Right lobe of liver (tissue), 6 donors: ENCODE results near the gene RAB30. TPM values are rescaled to one million over a fixed set of nuclear protein-coding genes. Genes with fewer than 3 reads are reported as not detected.
A peak's percentile ranks its signal among the peaks of the same experiment; 100 is the strongest.

Experiments used
- ATAC-seq, 4 donors: fragments of 200-7000 bp; cut with Tn5 transposase; one replicate each; pipeline ENCODE4 v1.9.1; 2020; ENCODE audit warnings: mild to moderate bottlenecking in 4 of 4, moderate library complexity in 4 of 4
- DNase-seq, 3 donors: peaks; one replicate each; pipeline ENCODE4 v3.0.0-alpha.2; 2020
- H3K27ac ChIP-seq, 3 donors: fragments of 200-600 bp; one replicate each; pipeline ENCODE4 v1.8.0; 2022
- H3K27me3 ChIP-seq, 2 donors: fragments of 200-600 bp; one replicate each; pipeline ENCODE4 v1.8.0; 2022
- H3K36me3 ChIP-seq, 4 donors: fragments of 200-600 bp; sonication (generic) in 1 of 4; one replicate each; pipeline versions ENCODE4 v1.5.1 to v1.8.0; 2017 to 2022; ENCODE audit warnings: control low read depth in 1 of 4
- H3K4me1 ChIP-seq, 4 donors: fragments of 200-600 bp; sonication (generic) in 1 of 4; one replicate each; pipeline versions ENCODE4 v1.5.1 to v1.8.0; 2017 to 2022; ENCODE audit warnings: control low read depth in 1 of 4
- H3K4me3 ChIP-seq, 3 donors: fragments of 200-600 bp; one replicate each; pipeline ENCODE4 v1.8.0; 2022
- H3K9me3 ChIP-seq, 4 donors: fragments of 200-600 bp; sonication (generic) in 1 of 4; one replicate each; pipeline versions ENCODE4 v1.5.1 to v1.8.0; 2017 to 2022; ENCODE audit warnings: control low read depth in 1 of 4
- POLR2A ChIP-seq: fragments of 450-650 bp; IDR thresholded peaks from one replicate; pipeline ENCODE4 v1.6.1; 2017; ENCODE audit warnings: antibody characterized with exemption, mild to moderate bottlenecking
- WGBS: methylation state at CpG from one replicate; pipeline ENCODE4 v1.1.6; 2018; ENCODE audit warnings: low coverage, low lambda C conversion rate; ENCODE audit not compliant: insufficient coverage; ENCODE audit errors: missing lambda C conversion rate; 5-methylcytosine and 5-hydroxymethylcytosine counted together
- intact Hi-C, 2 donors: fragments of 100-400 bp; cut with DNase I; formaldehyde crosslinking; loops; one replicate each; pipeline versions ENCODE4 v1.11.2 to v1.14.1; 2022
- total RNA-seq, 6 experiments: library from RNA; depleted of rRNA in 2 of 6; stranded (reverse); fragments of >200 nt in 2 of 6; fragmentation: NEBNext Ultra II Directional in 3 of 6; extraction: Animal tissue kit (Norgen Biotek cat#: 25700) in 3 of 6; gene quantifications; one replicate each; pipeline versions ENCODE4 v1.1.0 to v1.2.4, GENCODE V29; 2016 to 2023
- TF ChIP-seq, protein P1 (sequence below), 4 donors: fragments of 200-600 bp in 3 of 4; fragments of 450-650 bp in 1 of 4; IDR thresholded peaks; one replicate each; pipeline versions ENCODE4 v1.5.1 to v1.8.0; 2016 to 2022; ENCODE audit warnings: antibody characterized with exemption in 4 of 4, mild to moderate bottlenecking in 2 of 4
- donor health status: DM: no; HTN: yes; CAD: no.
- donor health status: DM: no; HTN: no; CAD: no.
- donor health status: DM: no; HTN: no; CAD: no.
- donor health status: DM: no; HTN: yes; CAD: no.
- donor health status: DM: no; HTN: yes; CAD: no.

RAB30 gene
- total RNA-seq, 6 experiments from 2014 or later = 4.1 to 9.6 (median 6.7) TPM

DNA sequence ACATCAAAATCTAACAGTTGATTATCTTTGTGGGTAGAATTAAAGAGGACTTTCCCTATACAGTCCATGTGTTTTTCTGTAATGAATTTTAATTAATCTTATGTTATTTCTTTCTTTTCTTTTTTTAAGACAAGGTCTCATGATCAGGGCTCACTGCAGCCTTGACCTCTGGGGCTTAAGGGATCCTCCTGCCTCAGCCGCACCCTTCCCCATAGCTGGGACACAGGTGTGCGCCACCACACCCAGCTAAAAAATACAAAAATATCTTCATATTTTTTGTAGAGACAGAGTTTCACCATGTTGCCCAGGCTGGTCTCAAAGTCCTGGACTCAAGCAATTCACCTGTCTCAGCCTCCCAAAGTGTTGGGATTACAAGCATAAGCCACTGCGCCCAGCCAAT, 7.7 kb downstream of the RAB30 start:
- TF ChIP-seq POLR2A = no peak
- TF ChIP-seq, protein P1, sequence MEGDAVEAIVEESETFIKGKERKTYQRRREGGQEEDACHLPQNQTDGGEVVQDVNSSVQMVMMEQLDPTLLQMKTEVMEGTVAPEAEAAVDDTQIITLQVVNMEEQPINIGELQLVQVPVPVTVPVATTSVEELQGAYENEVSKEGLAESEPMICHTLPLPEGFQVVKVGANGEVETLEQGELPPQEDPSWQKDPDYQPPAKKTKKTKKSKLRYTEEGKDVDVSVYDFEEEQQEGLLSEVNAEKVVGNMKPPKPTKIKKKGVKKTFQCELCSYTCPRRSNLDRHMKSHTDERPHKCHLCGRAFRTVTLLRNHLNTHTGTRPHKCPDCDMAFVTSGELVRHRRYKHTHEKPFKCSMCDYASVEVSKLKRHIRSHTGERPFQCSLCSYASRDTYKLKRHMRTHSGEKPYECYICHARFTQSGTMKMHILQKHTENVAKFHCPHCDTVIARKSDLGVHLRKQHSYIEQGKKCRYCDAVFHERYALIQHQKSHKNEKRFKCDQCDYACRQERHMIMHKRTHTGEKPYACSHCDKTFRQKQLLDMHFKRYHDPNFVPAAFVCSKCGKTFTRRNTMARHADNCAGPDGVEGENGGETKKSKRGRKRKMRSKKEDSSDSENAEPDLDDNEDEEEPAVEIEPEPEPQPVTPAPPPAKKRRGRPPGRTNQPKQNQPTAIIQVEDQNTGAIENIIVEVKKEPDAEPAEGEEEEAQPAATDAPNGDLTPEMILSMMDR (IDR thresholded peaks at IDR 0.05) = no peak
- Histone ChIP-seq H3K27ac (no peak overlapping the region), H3K4me3 (no peak overlapping the region), H3K4me1 (peaks cover 0 to 15% (median 0%) of the 10 kb centered on the region in 4 donors), H3K36me3 (no peaks in the 10 kb centered on the region), H3K27me3 (no peaks in the 10 kb centered on the region), H3K9me3 (no peaks in the 10 kb centered on the region)
- no peak for DNase-seq
- ATAC-seq = no peak
- WGBS = 97% methylated on average over 3 of the region's 3 CpGs
- intact Hi-C loops = no loop called here

DNA sequence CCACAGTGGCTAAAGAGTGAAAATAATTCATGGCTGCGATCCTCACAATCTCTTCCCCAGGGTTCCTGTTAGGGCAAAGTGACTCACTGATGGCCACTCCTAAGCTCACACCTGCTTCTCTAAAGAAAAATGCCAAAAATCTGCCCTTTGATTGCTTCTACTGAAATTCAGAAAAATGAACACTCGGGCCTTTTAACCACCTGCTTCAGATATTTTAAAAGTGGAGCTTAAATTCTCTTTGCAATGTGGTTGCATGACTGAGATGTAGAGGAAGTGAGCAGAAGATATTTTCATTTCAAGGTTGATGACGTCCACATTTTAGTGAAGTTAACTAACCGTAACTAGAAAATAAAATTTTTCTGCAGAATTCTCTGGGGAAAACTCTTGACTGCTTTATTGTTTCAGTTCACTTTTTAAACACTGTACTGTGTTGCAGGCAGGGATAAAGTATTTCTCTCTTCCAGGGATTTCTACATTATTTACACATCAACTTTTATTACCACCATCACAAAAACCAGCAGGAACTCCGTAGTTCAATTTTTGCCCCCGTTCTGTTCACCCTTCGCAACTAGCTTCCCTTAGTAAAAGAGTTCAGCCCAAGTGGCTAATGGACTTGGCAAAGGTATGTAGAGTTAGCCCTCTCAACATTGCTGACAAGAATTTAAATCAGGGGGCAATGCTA, 8.5 kb downstream of the RAB30 start:
- peak overlapping the region in 1 of 3 donors; percentile 13 for H3K27ac ChIP-seq
- ATAC-seq = peak; percentile 43 to 85 (median 62)
- H3K36me3 ChIP-seq = no peaks in the 10 kb centered on the region
- no peak for DNase-seq
- WGBS = 32% methylated on average over 7 of the region's 7 CpGs
- TF ChIP-seq, protein P1 (IDR thresholded peaks at IDR 0.05) = no peak
- no peak for TF ChIP-seq POLR2A
- H3K4me1 ChIP-seq = peaks cover 0 to 8% (median 0%) of the 10 kb centered on the region in 4 donors
- no peak overlapping the region for H3K4me3 ChIP-seq
- no peaks in the 10 kb centered on the region for H3K27me3 ChIP-seq
- intact Hi-C loops = no loop called here
- H3K9me3 ChIP-seq = no peaks in the 10 kb centered on the region

DNA sequence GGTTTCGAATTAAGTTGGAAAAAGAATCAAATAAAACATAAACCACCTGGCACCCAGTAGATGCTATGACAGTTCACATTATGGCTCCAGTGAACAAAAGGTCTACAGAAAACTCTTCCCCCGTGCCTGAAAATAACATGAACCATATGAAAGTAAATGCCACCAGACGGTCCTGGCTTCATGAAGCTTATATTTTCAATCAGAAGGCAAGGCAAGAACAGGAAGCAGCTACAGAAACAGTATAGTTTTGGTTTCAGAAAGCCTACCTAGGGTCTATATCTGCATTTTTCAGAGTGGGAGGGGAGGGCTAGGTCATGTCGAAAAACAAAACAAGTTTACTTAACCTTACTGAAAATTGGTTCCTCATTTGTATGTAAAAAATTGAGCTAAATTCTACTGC, 9.8 kb downstream of the RAB30 start:
- intact Hi-C loops = no loop called here
- H3K27ac ChIP-seq = no peak overlapping the region
- ATAC-seq = no peak
- TF ChIP-seq POLR2A = no peak
- TF ChIP-seq, protein P1 (IDR thresholded peaks at IDR 0.05) = no peak
- no peak for DNase-seq
- no peak overlapping the region for H3K4me3 ChIP-seq
- 87% methylated on average over 4 of the region's 4 CpGs for WGBS
- no peaks in the 10 kb centered on the region for H3K36me3 ChIP-seq
- no peaks in the 10 kb centered on the region for H3K9me3 ChIP-seq
- H3K27me3 ChIP-seq = no peaks in the 10 kb centered on the region
- H3K4me1 ChIP-seq = peaks cover 0 to 8% (median 0%) of the 10 kb centered on the region in 4 donors

DNA sequence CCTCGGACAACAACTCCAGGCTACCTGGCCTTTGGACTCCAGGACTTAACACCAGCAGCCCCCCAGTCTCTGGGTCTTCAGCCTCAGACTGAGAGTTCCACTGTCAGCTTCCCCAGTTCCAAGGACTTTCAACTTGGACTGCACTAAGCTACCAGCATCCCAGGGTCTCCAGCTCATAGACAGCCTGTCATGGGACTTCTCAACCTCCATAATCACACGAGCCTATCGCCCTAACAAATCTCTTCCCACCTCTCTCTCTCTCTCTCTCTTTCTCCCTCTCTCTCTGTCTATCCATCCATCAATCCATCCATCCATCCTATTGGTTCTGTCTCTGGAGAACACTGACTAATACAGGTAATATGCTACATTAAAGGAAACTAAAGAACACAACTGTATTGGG, 10.7 kb downstream of the RAB30 start:
- H3K36me3 ChIP-seq = no peaks in the 10 kb centered on the region
- no peak overlapping the region for H3K4me3 ChIP-seq
- no peaks in the 10 kb centered on the region for H3K9me3 ChIP-seq
- intact Hi-C loops = no loop called here
- ATAC-seq = no peak
- no peaks in the 10 kb centered on the region for H3K27me3 ChIP-seq
- WGBS = 100% methylated on average over 2 of the region's 3 CpGs
- no peak for TF ChIP-seq POLR2A
- TF ChIP-seq, protein P1 (IDR thresholded peaks at IDR 0.05) = no peak
- peaks cover 0 to 8% (median 0%) of the 10 kb centered on the region in 4 donors for H3K4me1 ChIP-seq
- no peak overlapping the region for H3K27ac ChIP-seq
- no peak for DNase-seq
